K562 (cell line): ENCODE results near the gene RNU6-9. TPM values are rescaled to one million over a fixed set of nuclear protein-coding genes. Genes with fewer than 3 reads are reported as not detected.

Experiments
- ATF3 ChIP-seq, 2 experiments: fragments of 450-650 bp in 1 of 2; sonication (generic) in 1 of 2; formaldehyde crosslinking in 1 of 2; IDR thresholded peaks in 1 of 2; conservative IDR thresholded peaks in 1 of 2; 2 replicates each; pipeline versions ENCODE4 v1.6.1 to v1.8.1; 2016 to 2023; ENCODE audit warnings: mild to moderate bottlenecking in 2 of 2, moderate library complexity in 2 of 2, inconsistent platforms in 1 of 2, missing genetic modification reagents in 1 of 2
- CLOCK ChIP-seq: fragments of 250-450 bp; sonication (Bioruptor Pico); IDR thresholded peaks from 2 replicates; pipeline ENCODE4 v1.4.0; 2020; ENCODE audit warnings: mild to moderate bottlenecking, moderate library complexity, borderline replicate concordance
- FOSL1 ChIP-seq: fragments of 200-800 bp; sonication (Bioruptor generic); conservative IDR thresholded peaks from 2 replicates; pipeline ENCODE4 v1.6.1; 2016; ENCODE audit warnings: missing genetic modification characterization, missing compliant biosample characterization
- HDAC2 ChIP-seq: fragments of 450-650 bp; IDR thresholded peaks from 2 replicates; pipeline ENCODE4 v1.6.1; 2016; ENCODE audit warnings: mild to moderate bottlenecking
- HDGF ChIP-seq: fragments of 450-650 bp; IDR thresholded peaks from 2 replicates; pipeline ENCODE4 v1.6.1; 2016
- PBX2 ChIP-seq, 2 experiments: IDR thresholded peaks in 1 of 2; conservative IDR thresholded peaks in 1 of 2; 2 replicates each; pipeline ENCODE4 v1.6.1; 2016; ENCODE audit warnings: low read depth in 2 of 2, mild to moderate bottlenecking in 1 of 2, missing compliant biosample characterization in 1 of 2, missing genetic modification characterization in 1 of 2, moderate library complexity in 1 of 2
- POLR2H ChIP-seq: IDR thresholded peaks from 2 replicates; pipeline ENCODE4 v1.6.1; 2016; ENCODE audit warnings: missing genetic modification characterization, low read depth, mild to moderate bottlenecking, control low read depth, missing compliant biosample characterization, moderate library complexity
- ZNF253 ChIP-seq: fragments of 250-450 bp; sonication (Bioruptor Pico); conservative IDR thresholded peaks from 2 replicates; pipeline ENCODE4 v1.6.1; 2021; ENCODE audit warnings: mild to moderate bottlenecking
- ZNF280A ChIP-seq: fragments of 450-650 bp; IDR thresholded peaks from 2 replicates; pipeline ENCODE4 v1.6.1; 2018; ENCODE audit warnings: mild to moderate bottlenecking, low read depth; ENCODE audit not compliant: partially characterized antibody
- ZNF41 ChIP-seq: fragments of 250-450 bp; sonication (Bioruptor Pico); conservative IDR thresholded peaks from 2 replicates; pipeline ENCODE4 v1.4.0; 2020; ENCODE audit warnings: mild to moderate bottlenecking
- ZNF77 ChIP-seq: fragments of 250-450 bp; sonication (Bioruptor Pico); IDR thresholded peaks from 2 replicates; pipeline ENCODE4 v1.5.0; 2020
- ZNF785 ChIP-seq: fragments of 250-450 bp; sonication (Bioruptor Pico); IDR thresholded peaks from 2 replicates; pipeline ENCODE4 v1.4.0; 2020; ENCODE audit warnings: mild to moderate bottlenecking
- polyA plus RNA-seq, 8 experiments: library from polyadenylated mRNA; depleted of rRNA in 4 of 8; stranded (reverse) in 5 of 8; unstranded in 3 of 8; fragments of >200 nt; fragmentation: Nextera tagmentation in 2 of 8; fragmentation: Illumina TruSeq in 1 of 8; extraction: Ambion mirVana in 2 of 8; extraction: Trizol in 1 of 8; gene quantifications; 2 replicates each; pipeline versions ENCODE4 v1.2.1 to v1.2.3, GENCODE V29; 2011 to 2014; ENCODE audit warnings: inconsistent platforms in 1 of 8, missing spikeins in 1 of 8
- total RNA-seq, 7 experiments: library from RNA; depleted of rRNA in 6 of 7; stranded (reverse); fragments of >200 nt in 6 of 7; fragmentation: Illumina TruSeq in 2 of 7; extraction: Trizol in 2 of 7; gene quantifications; 2 replicates each; pipeline versions ENCODE4 v1.2.1 to v1.2.3, GENCODE V29; 2011 to 2021; ENCODE audit warnings: low replicate concordance in 1 of 7
- TF ChIP-seq, protein P1 (sequence below): fragments of 450-650 bp; IDR thresholded peaks from 2 replicates; pipeline ENCODE4 v1.7.1; 2018; ENCODE audit warnings: mild to moderate bottlenecking, low read depth; ENCODE audit not compliant: partially characterized antibody

Gene RNU6-9
- total and polyA plus RNA-seq, 9 of the 15 experiments (the other 6 are each of a cell fraction or from before 2014, with no cell fraction given) = not detected

- TF ChIP-seq FOSL1 (no peak), ATF3 (IDR thresholded peaks at IDR 0.05) (no peak), ATF3 (CRISPR knock-in tag; conservative IDR thresholded peaks at IDR 0.05) (no peak), ZNF280A (no peak), HDGF (peak; percentile 89; the same call in 1 of the 2 replicates), PBX2 (CRISPR knock-in tag; IDR thresholded peaks at IDR 0.05; ENCODE audit: low read depth) (no peak), PBX2 (tag; conservative IDR thresholded peaks at IDR 0.05; ENCODE audit: low read depth) (no peak), POLR2H (tag) (no peak), CLOCK (no peak), ZNF785 (CRISPR knock-in tag) (no peak), ZNF77 (CRISPR knock-in tag) (no peak), ZNF41 (CRISPR knock-in tag) (no peak), HDAC2 (peak; percentile 63; the same call in 1 of the 2 replicates), ZNF253 (no peak)
- TF ChIP-seq, protein P1, sequence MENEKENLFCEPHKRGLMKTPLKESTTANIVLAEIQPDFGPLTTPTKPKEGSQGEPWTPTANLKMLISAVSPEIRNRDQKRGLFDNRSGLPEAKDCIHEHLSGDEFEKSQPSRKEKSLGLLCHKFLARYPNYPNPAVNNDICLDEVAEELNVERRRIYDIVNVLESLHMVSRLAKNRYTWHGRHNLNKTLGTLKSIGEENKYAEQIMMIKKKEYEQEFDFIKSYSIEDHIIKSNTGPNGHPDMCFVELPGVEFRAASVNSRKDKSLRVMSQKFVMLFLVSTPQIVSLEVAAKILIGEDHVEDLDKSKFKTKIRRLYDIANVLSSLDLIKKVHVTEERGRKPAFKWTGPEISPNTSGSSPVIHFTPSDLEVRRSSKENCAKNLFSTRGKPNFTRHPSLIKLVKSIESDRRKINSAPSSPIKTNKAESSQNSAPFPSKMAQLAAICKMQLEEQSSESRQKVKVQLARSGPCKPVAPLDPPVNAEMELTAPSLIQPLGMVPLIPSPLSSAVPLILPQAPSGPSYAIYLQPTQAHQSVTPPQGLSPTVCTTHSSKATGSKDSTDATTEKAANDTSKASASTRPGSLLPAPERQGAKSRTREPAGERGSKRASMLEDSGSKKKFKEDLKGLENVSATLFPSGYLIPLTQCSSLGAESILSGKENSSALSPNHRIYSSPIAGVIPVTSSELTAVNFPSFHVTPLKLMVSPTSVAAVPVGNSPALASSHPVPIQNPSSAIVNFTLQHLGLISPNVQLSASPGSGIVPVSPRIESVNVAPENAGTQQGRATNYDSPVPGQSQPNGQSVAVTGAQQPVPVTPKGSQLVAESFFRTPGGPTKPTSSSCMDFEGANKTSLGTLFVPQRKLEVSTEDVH = no peak
These were observed 30.5 kb upstream of the RNU6-9 start (continued) for GRCh38 chr19:862581-863314.
